Parathyroid adenoma (tissue), 2 donors: ENCODE data around the gene TUSC2.
A peak's percentile ranks its signal among the peaks of the same experiment; 100 is the strongest.

Experiments used
- H2AFZ ChIP-seq: fragments of 300-600 bp; sonication (generic); one replicate; pipeline ENCODE4 v1.7.0; 2017; ENCODE audit warnings: antibody characterized with exemption, mild to moderate bottlenecking
- H3K27ac ChIP-seq: fragments of 300-600 bp; sonication (generic); one replicate; pipeline ENCODE4 v1.7.0; 2017
- H3K27me3 ChIP-seq: fragments of 300-600 bp; sonication (generic); one replicate; pipeline ENCODE4 v1.7.0; 2017; ENCODE audit warnings: low read length; ENCODE audit not compliant: control insufficient read depth, insufficient read depth
- H3K36me3 ChIP-seq: fragments of 300-600 bp; sonication (generic); one replicate; pipeline ENCODE4 v1.7.0; 2017; ENCODE audit warnings: low read length; ENCODE audit not compliant: control insufficient read depth, insufficient read depth
- H3K4me1 ChIP-seq: fragments of 300-600 bp; sonication (generic); one replicate; pipeline ENCODE4 v1.7.0; 2017; ENCODE audit warnings: control low read depth
- H3K4me2 ChIP-seq: fragments of 300-600 bp; sonication (generic); one replicate; pipeline ENCODE4 v1.7.0; 2017; ENCODE audit warnings: low read length
- H3K4me3 ChIP-seq: fragments of 300-600 bp; sonication (generic); one replicate; pipeline ENCODE4 v1.7.0; 2017; ENCODE audit warnings: low read depth, low read length
- H3K79me2 ChIP-seq: fragments of 300-600 bp; sonication (generic); one replicate; pipeline ENCODE4 v1.7.0; 2017; ENCODE audit warnings: control low read depth
- H3K9ac ChIP-seq: fragments of 300-600 bp; sonication (generic); one replicate; pipeline ENCODE4 v1.7.0; 2017; ENCODE audit warnings: mild to moderate bottlenecking
- H3K9me3 ChIP-seq: fragments of 300-600 bp; sonication (generic); one replicate; pipeline ENCODE4 v1.7.0; 2017; ENCODE audit warnings: low read length; ENCODE audit not compliant: control insufficient read depth
- TF ChIP-seq, protein P1 (sequence below): fragments of 300-600 bp; sonication (generic); IDR thresholded peaks from one replicate; pipeline ENCODE4 v1.7.0; 2017; ENCODE audit warnings: antibody characterized with exemption, mild to moderate bottlenecking
- donor health status: primary hyperparathyroidism.

Gene TUSC2

DNA sequence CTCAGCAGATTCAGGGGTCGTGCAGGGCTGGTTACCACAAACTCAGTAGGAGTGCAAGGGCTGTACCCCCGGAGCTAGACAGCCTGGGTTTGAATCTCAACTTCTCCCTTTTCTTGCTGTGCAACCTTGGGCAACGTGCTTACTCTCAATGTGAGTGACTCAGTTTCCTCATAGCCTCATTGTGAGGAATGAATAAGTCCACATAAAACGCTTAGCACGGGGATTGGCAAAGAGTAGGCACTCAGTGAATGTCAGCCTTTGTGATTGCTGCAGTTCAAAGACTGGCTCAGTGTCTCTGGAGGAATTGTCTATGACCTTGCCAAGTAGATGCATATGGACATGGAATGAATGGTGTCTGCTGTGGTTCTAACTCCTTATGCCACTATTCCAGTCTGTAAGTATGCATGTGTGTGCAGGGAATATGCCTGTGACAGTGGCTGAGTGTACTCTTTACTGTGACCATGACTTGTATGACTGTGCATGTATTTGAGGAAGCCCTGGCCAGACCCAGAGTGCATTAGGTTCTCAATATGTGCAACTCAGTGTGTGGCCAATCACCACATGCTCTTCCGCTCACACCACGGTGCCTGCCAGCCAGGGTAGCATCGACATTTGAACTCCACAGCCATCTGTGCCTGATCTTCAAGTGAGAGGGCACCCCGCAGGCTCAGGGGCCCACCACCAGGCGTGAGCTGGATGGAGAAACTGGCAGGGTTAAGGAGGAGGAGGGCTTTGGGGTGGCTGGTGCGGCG, 27.9 kb downstream of the TUSC2 start:
- no peak overlapping the region for H3K9ac ChIP-seq
- H2AFZ ChIP-seq: peak overlapping the region; percentile 89
- H3K36me3 ChIP-seq: no peaks in the 10 kb centered on the region
- H3K79me2 ChIP-seq: peaks cover 2% of the 10 kb centered on the region
- H3K4me3 ChIP-seq: peak overlapping the region; percentile 69
- H3K27me3 ChIP-seq: no peaks in the 10 kb centered on the region
- TF ChIP-seq, protein P1, sequence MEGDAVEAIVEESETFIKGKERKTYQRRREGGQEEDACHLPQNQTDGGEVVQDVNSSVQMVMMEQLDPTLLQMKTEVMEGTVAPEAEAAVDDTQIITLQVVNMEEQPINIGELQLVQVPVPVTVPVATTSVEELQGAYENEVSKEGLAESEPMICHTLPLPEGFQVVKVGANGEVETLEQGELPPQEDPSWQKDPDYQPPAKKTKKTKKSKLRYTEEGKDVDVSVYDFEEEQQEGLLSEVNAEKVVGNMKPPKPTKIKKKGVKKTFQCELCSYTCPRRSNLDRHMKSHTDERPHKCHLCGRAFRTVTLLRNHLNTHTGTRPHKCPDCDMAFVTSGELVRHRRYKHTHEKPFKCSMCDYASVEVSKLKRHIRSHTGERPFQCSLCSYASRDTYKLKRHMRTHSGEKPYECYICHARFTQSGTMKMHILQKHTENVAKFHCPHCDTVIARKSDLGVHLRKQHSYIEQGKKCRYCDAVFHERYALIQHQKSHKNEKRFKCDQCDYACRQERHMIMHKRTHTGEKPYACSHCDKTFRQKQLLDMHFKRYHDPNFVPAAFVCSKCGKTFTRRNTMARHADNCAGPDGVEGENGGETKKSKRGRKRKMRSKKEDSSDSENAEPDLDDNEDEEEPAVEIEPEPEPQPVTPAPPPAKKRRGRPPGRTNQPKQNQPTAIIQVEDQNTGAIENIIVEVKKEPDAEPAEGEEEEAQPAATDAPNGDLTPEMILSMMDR: no peak
- no peaks in the 10 kb centered on the region for H3K9me3 ChIP-seq
- H3K4me2 ChIP-seq: peak overlapping the region; percentile 64
- H3K4me1 ChIP-seq: peaks cover 17% of the 10 kb centered on the region
- H3K27ac ChIP-seq: peak overlapping the region; percentile 82

DNA sequence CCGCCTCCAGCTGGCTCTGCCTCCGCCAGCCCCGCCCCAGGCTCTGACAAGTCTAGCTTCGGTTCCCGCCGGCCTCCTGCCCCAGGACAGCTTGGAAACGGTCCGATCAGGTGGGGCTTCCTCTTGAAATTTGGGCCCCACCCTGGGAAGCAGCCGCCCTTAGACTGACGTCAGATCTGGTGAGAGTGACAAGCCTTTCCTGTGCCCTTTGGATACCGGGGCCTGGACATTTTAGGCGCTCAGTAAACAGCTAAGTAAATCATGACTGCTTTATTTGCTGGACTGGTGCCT, 28.4 kb downstream of the TUSC2 start:
- peak overlapping the region; percentile 69 for H3K4me3 ChIP-seq
- no peak overlapping the region for H3K9ac ChIP-seq
- H3K27me3 ChIP-seq: no peaks in the 10 kb centered on the region
- peak overlapping the region; percentile 64 for H3K4me2 ChIP-seq
- peaks cover 17% of the 10 kb centered on the region for H3K4me1 ChIP-seq
- H3K36me3 ChIP-seq: no peaks in the 10 kb centered on the region
- peak overlapping the region; percentile 89 for H2AFZ ChIP-seq
- TF ChIP-seq, protein P1: no peak
- no peaks in the 10 kb centered on the region for H3K9me3 ChIP-seq
- peaks cover 2% of the 10 kb centered on the region for H3K79me2 ChIP-seq
- H3K27ac ChIP-seq: peak overlapping the region; percentile 82

DNA sequence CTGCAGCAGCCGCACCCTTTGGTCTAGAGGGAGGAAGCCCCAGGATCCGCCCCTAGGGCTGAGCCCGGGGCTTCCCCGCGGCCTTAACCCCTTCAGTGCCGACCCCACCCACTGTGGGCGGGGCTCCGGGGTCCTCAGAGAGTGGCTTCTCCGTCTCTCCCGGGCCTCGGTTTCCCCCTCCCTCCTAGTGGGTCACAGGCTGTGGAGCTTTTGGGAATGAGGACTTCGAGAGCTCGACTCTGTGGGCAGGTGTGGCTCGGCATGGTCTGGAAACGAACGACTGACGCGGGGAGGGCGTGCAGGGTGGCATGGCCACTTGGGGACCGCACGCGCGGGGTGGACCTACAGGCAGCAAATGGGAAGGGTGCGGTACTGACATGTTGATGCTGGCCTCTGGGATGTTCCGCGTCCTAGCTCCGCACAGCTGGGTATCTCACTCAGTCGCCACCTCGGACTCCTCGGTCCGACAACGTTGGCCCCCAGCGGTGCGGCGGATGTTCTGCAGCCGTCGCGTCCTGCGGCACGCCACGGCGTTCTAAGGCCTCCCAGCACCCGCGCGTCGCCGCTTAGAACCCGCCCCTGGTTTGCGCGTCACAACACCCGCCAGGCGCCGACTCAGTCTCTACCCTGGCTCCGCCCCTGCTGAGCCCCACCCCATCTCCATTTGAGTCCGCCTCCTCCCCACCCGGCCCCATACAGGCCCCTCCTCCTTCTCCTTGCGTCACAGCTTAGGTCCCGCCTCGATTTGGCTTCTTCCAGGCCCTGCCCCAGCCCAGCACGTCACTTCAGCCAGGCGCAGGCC, 29.0 kb downstream of the TUSC2 start, which contains the start of the genes HYAL3 and NAA80:
HYAL3 (minus strand) TSS at position 570 of the 802 bp plus-strand sequence. CDS start 3,803 bp downstream, outside the sequence.
NAA80 (minus strand) TSS at position 570 of the 802 bp plus-strand sequence. CDS start 1,942 bp downstream, outside the sequence.
- TF ChIP-seq, protein P1: peak; percentile 36
- H3K79me2 ChIP-seq: peaks cover 2% of the 10 kb centered on the region
- no peaks in the 10 kb centered on the region for H3K36me3 ChIP-seq
- peak within 1 kb of the TSS; percentile 69 for H3K4me3 ChIP-seq
- peak within 1 kb of the TSS; percentile 93 for H3K4me2 ChIP-seq
- H2AFZ ChIP-seq: peak within 1 kb of the TSS; percentile 89
- H3K4me1 ChIP-seq: peaks cover 17% of the 10 kb centered on the region
- no peak within 1 kb of the TSS for H3K9ac ChIP-seq
- H3K27ac ChIP-seq: peak within 1 kb of the TSS; percentile 82
- H3K9me3 ChIP-seq: no peaks in the 10 kb centered on the region
- no peaks in the 10 kb centered on the region for H3K27me3 ChIP-seq

DNA sequence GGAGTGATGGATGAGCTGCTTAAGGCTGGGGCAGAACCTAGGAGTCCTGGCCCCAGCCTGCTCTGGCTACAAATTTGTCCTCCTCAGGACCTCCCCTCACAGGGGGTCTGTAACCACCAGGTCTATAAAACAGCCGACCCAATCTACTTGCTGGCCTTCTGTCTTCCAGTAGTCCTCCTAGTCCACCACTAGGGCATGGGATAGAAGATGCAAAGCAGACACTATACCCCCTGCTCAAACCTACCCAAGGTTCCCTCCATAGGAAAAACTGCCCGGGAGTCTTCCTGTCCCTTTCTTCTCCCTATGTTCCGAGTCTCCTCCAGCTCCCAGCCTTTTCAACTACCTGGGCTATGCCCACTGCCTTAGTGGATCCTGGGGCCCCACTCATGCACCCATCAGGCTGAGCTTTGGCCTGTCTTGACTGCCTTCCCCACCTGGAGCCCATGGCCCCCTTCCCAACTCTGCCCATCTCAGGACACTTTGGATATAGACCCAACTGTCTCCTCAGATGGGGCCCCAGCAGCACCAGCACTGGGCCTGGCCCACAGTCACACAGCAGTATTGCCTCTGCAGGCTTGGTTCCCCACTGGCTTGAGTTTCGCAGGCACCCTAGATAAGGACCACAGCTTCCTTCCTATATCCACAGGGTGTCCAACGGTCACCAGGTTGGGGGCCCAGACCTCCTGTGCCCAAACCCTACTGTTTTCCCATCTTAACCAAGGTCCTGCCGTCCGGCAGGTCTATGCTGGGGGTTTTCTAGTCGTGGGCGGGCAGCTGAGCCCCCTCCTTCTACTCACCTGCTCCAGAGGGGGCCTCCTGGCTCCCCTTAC, 29.9 kb downstream of the TUSC2 start:
- TF ChIP-seq, protein P1: no peak
- no peaks in the 10 kb centered on the region for H3K9me3 ChIP-seq
- peaks cover 17% of the 10 kb centered on the region for H3K4me1 ChIP-seq
- H3K9ac ChIP-seq: no peak overlapping the region
- H2AFZ ChIP-seq: peak overlapping the region; percentile 84
- H3K27me3 ChIP-seq: no peaks in the 10 kb centered on the region
- peaks cover 2% of the 10 kb centered on the region for H3K79me2 ChIP-seq
- peak overlapping the region; percentile 69 for H3K4me3 ChIP-seq
- no peaks in the 10 kb centered on the region for H3K36me3 ChIP-seq
- peak overlapping the region; percentile 67 for H3K27ac ChIP-seq
- peak overlapping the region; percentile 93 for H3K4me2 ChIP-seq
